Fibroblast of skin of right quadriceps (primary cell): Measurements from ENCODE around the gene ATP2A3.

Source experiments
- DNase-seq: peaks from one replicate; pipeline ENCODE4 v3.0.0-alpha.2; 2013

The ATP2A3 gene

GRCh38 chr17:3972281-3972731, 8.1 kb upstream of the ATP2A3 start:
- DNase-seq: no peak

GRCh38 chr17:3970668-3971067, 6.4 kb upstream of the ATP2A3 start:
- DNase-seq: no peak

DNA sequence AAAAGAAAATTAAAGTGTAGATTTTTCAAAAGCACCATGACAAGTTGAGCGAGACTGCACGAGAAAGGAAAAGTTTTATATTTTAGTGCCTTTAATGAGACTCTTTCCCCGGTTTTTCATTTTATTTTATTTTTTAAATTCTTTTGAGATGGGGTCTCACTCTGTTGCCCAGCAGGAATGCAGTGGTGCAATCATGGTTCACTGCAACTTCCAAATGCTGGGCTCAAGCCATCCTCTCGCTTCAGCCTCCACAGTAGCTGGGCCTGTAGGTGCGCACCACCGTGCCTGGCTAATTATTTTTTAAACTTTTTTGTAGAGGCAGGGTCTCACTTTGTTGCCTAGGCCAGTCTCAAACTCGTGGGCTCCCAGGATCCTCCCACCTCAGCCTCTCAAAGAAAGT, 5.7 kb upstream of the ATP2A3 start:
- no peak for DNase-seq

DNA sequence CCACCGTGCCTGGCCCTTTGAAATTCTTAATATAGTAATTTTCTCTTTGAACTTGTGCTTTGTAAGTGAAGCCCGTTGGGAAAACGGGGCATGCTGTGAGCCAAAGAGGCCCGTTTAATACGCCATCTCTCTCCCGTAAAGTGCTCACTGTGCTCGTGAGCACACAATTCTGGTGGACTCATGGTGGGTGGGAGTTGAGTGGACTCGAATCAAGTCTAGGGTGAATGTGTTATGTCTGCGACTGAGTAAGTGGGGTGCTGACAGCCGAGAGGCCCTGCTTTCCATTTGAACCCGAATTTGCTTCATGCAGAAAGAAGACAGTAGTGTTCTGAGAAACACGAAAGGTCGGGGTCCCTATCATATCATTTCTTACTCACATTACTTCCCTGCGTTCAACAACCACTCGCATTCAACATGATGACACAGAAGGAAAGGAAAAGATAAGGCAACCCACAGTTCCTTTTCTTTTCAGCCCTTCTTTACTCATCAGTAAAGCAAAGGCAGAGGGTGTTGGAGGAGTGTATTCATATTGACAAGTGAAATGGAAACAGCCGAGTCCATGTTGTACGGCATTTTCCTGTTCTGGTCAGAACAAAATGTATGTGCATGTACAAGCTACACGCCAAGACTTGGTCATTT, 4.8 kb upstream of the ATP2A3 start:
- DNase-seq: no peak

DNA sequence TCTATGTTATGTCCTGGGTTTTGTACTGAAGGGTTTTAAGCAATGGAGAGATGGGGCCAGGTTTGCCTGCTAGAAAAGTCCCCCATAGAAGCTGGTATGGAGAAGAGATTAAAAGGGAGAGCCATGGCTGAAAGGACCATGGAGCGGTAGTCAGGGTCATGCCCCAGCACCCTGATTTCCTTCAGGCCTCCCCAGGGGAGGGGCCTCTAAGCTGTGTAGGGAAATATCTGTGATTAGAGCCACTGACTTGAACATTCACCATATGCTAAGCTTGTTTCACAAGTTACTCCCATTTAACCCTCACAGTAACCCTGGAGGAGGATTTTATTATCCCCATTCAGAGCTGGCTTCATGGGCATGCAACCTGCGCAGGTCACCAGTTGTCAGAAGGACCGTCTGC, 3.8 kb upstream of the ATP2A3 start:
- no peak for DNase-seq

DNA sequence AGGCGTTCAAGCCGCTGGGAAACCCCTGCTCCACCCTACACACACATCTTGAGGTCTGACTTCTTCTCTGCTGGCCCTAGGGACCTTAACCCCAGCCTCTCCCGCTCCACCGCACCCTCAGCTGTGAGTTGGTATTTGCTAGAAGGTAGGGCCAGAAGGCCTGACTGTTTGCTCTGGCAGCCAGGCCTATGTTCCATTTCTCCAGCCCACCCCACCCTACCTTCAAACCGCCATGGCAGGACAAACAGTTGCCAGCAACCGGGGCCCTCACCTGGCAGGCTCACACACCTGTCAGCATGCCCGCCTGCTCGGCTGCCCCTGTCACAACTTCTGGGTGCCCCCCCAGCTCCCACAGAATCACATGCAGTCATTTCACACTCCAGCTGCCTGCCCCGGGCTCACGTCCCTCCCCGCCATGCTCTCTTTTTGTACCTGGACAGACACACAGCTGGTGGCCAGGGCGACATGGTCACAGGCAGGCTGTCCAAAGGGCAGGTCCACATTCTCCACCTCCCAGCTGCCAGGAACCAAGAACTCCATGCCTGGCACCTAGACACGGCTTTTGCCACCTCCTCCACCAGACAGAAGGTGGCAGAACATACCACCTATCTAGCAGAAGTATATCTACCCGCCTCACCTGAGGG, 2.6 kb upstream of the ATP2A3 start:
- no peak for DNase-seq

GRCh38 chr17:3965118-3965800, 1.0 kb upstream of the ATP2A3 start:
- peak; percentile 14 for DNase-seq

DNA sequence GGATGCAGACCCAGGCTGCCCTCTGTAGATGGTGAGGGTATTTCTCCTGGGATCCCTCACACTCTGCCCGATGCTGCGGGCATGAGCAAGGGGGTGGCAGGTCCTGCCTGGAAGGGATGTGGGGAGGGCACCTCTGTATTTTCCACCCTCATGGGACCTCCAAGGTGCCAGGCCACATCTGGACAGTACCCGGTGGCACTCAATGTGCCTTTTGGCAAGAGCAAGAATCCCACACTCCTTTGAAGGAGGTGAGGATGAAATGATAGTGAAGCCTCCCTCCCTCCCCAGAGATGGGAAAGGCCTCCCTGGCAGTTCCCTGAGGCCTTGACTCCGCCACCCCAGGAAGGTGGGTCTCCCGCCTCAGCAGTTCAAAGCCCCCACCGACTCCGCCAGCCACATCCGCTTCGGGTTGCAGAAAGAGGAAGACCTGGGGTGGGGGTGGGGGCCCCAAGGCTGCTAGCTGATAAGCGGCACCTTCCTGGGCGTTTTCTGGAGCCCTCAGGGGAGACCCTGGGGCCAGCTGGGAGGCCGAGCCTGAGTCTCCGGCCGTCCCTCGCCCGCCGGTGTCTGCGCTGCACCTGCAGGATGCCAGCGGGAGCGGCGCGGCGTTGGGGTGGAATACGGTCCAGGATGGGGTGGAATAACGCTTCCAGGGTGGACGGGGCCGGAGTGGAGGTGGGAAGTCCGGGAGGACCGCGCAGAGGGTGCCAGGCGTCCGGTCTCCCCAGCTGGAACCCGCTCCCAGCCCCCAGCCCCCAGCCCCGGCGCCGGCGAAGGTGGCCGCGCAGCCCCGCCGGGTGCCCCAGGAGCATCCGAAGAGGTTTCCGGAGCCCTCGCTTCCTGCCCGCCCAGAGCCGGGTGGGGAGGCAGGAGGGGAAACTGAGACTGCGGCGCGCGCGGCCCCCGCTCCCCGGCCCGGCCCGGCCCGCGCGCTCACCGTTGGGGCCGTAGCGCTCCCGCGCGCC, 718 bp downstream of the ATP2A3 start:
- DNase-seq: no peak

DNA sequence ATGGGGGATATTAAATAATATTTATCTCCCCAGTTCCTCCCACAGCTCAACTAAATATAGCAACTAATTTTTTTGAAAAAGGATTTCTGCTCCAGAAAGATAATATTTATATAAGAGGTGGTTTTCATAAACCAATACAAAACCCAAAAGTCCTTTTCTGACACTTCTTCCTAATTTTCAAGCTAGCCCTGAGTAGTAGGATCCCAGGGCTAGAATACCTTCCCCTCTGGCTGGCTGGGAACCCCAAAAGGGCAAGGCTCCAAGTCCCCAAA, 1.3 kb downstream of the ATP2A3 start:
- DNase-seq: no peak

GRCh38 chr17:3962217-3962964, 1.8 kb downstream of the ATP2A3 start:
- no peak for DNase-seq

DNA sequence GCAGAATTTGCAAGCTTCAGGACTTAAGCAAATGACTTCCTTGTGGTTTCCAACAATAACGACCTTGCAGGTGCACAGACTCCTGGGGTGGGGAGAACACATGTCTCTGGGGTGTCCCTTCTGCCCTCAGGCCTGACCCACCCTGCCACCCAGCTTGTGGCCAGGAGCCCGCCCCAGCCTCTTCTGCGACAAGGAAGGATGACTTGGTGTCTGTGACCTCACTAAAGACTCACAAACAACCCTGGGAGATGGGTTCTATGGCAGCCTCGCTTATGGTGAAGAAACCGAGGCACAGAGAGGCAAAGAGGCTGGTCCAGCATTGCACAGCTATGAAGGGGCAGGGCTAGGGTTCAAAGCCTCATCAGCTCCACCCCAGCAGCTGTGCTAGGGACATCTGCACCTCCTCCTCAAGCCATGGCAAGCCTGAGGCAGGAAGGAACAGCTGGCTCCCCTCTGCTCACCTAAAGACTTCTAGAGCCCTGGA, 2.6 kb downstream of the ATP2A3 start:
- no peak for DNase-seq

DNA sequence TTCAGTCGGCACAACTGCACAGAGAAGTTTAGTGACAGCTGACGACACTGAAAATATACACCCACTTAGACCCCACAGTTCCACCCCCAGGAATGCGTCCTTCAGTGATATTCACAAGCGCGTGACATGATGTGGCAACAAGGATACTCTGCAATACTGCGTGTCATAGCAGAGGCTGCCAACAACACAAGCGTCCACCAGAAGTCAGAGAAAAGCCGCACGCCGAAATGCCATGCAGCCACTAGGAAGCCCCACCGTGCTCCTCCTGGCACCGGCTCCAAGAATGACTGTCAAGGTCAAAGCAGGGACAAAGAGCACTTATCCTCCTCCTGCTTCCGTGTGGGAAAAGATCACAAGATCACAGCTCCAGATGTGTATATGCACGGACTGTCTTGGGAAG, 3.5 kb downstream of the ATP2A3 start:
- DNase-seq: no peak

DNA sequence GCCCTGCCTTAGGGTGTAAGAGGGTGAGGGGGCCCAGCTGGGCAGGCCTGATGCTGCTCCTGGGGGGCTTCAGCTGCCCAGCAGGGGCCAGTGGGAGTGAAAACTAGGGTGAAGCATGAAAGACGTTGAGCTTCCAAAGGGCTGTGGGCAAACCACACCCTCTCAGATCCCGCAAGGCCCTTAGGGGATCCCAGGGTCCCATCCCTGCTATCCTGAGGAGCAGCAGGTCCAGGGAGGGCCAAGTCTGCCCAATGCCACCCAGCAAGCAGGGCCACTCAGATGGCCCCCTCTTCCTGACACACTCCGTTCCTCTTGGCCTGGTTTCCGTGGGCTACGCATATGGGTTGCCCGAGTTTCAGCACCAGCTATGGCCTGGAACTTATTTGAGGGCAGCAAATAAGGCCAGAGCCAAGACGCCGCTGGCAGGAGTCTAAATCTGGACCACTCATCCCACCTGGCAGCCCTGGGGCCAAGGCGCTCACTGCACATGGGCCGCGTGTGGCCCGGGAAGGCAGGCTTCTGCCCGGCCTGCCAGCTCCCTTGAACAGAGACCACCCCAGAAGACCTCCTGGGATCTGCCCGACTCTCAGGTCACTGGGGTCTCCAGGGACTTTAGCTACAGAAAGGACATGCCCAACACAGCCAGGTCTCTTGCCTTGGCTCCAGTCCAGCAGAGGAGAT, 4.2 kb downstream of the ATP2A3 start:
- DNase-seq: no peak

DNA sequence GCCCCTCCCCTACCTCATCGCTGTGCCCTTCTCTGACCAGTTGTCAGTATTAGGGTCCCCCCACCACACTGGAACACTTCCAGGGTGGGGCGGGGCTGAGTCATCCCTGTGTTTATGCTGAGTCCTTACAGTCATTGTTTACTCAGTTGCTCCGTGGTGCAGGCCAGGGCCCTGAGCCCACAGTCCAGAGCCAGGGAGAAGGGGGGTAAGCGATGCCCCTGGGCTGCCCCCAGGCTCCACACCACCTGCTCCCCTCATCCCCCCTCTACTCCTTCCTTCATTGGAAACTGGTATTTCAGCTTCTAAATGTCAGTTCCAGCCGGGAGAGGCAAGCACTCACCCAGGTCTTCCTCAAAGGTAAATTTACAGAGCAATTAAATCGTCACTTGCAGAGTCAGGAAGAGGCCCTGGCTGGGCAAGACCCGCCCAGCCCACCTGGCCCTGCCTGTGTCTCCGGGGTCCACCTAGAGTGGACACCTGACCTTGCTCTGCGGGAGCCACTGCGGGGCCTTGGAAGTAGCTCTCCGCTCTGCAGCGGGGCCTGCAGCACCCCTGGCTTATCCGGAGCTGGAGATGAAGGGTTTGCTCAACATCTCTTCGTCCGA, 4.8 kb downstream of the ATP2A3 start:
- DNase-seq: peak; percentile 13

GRCh38 chr17:3957735-3958599, 6.3 kb downstream of the ATP2A3 start:
- no peak for DNase-seq

DNA sequence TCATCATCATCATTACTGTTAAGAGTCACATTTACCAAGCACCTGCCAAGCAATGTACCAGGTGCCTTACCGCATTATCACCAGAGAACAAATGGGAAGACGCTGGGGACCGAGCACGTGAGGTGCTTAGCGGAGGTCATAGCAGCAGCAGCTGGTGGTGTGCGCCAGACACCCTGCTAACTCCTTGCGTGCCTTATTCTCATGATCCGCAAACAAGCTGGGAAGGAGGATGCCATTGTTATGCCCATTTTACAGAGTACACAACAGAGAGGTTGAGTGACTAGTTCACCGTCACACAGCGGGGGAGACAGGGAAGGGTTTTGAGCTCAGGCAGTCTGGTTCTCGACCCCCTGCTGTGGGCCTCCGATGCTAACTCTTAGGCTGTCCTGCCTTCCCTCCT, 7.3 kb downstream of the ATP2A3 start:
- DNase-seq: no peak

- DNase-seq: no peak
Measured at GRCh38 chr17:3956327-3956957, 7.8 kb downstream of the ATP2A3 start.

DNA sequence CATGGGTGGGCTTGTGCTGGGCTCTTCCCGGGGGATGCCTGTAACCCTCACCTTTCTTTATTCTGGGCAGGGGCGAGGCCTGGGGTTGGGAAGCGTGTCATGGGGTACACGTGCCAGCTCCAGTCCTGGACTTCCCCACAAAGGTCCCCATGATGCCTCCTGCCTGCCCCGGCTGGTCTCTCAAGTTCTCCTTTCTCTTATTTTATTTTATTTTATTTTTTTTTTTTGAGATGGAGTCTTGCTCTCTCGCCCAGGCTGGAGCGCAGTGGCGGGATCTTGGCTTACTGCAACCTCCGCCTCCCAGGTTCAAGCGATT, 8.6 kb downstream of the ATP2A3 start:
- DNase-seq: no peak

- DNase-seq: no peak
Measured at GRCh38 chr17:3954976-3955672, 9.1 kb downstream of the ATP2A3 start.
